NCI-H2227 (cell line): ENCODE results near the gene TUBGCP2.

Source experiments
- DNase-seq: peaks from one replicate; lab custom pipeline; 2025; ENCODE audit not compliant: unreplicated experiment; lab: John Stamatoyannopoulos, UW

The TUBGCP2 gene

GRCh38 chr10:133280391-133281059 lies 28.1 kb downstream of the TUBGCP2 start:
- no peak for DNase-seq

- no peak for DNase-seq
These were observed 29.1 kb downstream of the TUBGCP2 start for GRCh38 chr10:133279326-133280226.

- DNase-seq: no peak
These were observed 30.0 kb downstream of the TUBGCP2 start for GRCh38 chr10:133278577-133279265.

GRCh38 chr10:133277993-133278576 lies 30.6 kb downstream of the TUBGCP2 start:
- DNase-seq: no peak

GRCh38 chr10:133277277-133277992 lies 31.2 kb downstream of the TUBGCP2 start:
- no peak for DNase-seq

- no peak for DNase-seq
These were observed 32.1 kb downstream of the TUBGCP2 start, which contains the start of gene ADAM8 for GRCh38 chr10:133276435-133277201. Gene ADAM8, minus strand, starts transcription at chr10:133276868. Its CDS starts 51 bp downstream, at chr10:133276817.

- no peak for DNase-seq
These were observed 32.6 kb downstream of the TUBGCP2 start for GRCh38 chr10:133276100-133276434.

- DNase-seq: no peak
These were observed 33.0 kb downstream of the TUBGCP2 start for GRCh38 chr10:133275684-133276092.

- DNase-seq: no peak
These were observed 33.7 kb downstream of the TUBGCP2 start for GRCh38 chr10:133274751-133275683.

GRCh38 chr10:133273534-133274143 lies 35.0 kb downstream of the TUBGCP2 start:
- no peak for DNase-seq

- DNase-seq: no peak
These were observed 35.7 kb downstream of the TUBGCP2 start for GRCh38 chr10:133272964-133273420.

GRCh38 chr10:133272301-133272963 lies 36.2 kb downstream of the TUBGCP2 start:
- no peak for DNase-seq

- no peak for DNase-seq
These were observed 37.0 kb downstream of the TUBGCP2 start for GRCh38 chr10:133271521-133272300.

- no peak for DNase-seq
These were observed 37.8 kb downstream of the TUBGCP2 start for GRCh38 chr10:133270773-133271297.

- DNase-seq: no peak
These were observed 38.5 kb downstream of the TUBGCP2 start for GRCh38 chr10:133270204-133270603.

GRCh38 chr10:133269367-133269766 lies 39.3 kb downstream of the TUBGCP2 start:
- DNase-seq: no peak

- DNase-seq: no peak
These were observed 40.1 kb downstream of the TUBGCP2 start for GRCh38 chr10:133268532-133268931.
